ENCODE measurements around the gene TMEM63B. TPM values are rescaled to one million over a fixed set of nuclear protein-coding genes. Genes with fewer than 3 reads are reported as not detected.
A peak's percentile ranks its signal among the peaks of the same experiment; 100 is the strongest.

Gene TMEM63B
- total RNA-seq, 6 donors from 2014 or later = 89.8 to 198 (median 128) TPM

DNA sequence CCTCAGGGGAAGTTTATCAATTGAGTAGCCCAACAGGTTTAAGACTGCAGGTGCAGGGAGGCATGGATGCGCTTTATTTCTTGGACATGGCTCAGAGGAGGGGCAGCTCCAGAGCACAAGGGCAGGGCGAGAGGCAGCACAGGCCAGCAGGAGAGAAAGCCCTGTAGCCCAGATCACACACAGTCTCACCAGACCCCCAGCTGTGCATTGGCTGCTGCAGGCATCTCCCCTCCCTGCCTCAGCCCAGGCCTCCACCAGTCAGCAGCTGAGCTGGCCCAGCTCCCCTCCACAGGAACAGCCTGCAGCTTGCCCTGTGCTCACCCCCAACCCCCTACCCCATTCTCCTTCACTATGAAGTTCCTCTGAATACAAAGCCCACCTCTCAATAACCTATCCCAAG lies 24.8 kb upstream of the TMEM63B start:
- TF ChIP-seq EP300 (IDR thresholded peaks at IDR 0.05) = no peak
- TF ChIP-seq, protein P1, sequence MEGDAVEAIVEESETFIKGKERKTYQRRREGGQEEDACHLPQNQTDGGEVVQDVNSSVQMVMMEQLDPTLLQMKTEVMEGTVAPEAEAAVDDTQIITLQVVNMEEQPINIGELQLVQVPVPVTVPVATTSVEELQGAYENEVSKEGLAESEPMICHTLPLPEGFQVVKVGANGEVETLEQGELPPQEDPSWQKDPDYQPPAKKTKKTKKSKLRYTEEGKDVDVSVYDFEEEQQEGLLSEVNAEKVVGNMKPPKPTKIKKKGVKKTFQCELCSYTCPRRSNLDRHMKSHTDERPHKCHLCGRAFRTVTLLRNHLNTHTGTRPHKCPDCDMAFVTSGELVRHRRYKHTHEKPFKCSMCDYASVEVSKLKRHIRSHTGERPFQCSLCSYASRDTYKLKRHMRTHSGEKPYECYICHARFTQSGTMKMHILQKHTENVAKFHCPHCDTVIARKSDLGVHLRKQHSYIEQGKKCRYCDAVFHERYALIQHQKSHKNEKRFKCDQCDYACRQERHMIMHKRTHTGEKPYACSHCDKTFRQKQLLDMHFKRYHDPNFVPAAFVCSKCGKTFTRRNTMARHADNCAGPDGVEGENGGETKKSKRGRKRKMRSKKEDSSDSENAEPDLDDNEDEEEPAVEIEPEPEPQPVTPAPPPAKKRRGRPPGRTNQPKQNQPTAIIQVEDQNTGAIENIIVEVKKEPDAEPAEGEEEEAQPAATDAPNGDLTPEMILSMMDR (IDR thresholded peaks at IDR 0.05) = no peak
- 94 to 100% methylated on average over 2 of the region's 2 CpGs for WGBS, 2 donors
- H3K27ac ChIP-seq = peak overlapping the region in 2 of 4 donors; percentile 23 to 47
- H3K4me1 ChIP-seq = peaks cover 25 to 46% (median 33%) of the 10 kb centered on the region in 4 donors
- DNase-seq = no peak
- H3K27me3 ChIP-seq = no peaks in the 10 kb centered on the region
- H3K36me3 ChIP-seq = peaks cover 0 to 18% (median 6%) of the 10 kb centered on the region in 4 donors
- no peak for ATAC-seq (ENCODE audit: low FRiP score in 2 of 2)
- H3K4me3 ChIP-seq = no peak overlapping the region
- H3K9me3 ChIP-seq = no peaks in the 10 kb centered on the region

DNA sequence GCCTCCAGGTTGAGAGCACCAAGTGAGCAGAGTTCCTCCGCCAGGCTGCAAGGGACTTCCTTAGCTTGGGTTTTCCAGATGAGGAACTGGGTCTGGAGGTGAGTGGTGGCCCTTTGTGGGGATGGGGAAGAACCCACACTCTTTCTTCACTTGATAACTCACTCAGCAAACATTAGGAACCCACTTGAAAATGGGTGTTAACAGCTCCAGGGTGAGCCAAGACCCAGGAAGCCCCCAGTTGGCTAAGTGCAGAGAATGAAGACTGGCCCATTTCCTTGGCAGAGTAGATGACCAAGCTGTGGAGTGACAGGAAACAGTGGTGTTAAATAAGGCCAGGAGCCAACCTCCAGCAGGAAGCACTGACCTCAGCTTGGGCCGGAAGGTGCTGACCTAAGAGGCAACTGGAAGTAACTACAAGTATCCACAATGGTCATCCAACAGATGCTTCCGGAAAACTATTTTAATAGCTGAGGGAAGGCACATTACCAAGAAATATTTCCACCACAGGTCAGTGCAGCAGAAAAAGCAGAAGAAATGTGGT lies 22.8 kb upstream of the TMEM63B start:
- Histone ChIP-seq H3K4me3 (no peak overlapping the region), H3K4me1 (peaks cover 25 to 47% (median 33%) of the 10 kb centered on the region in 4 donors), H3K27ac (peak overlapping the region; percentile 45 to 72 (median 56)), H3K27me3 (no peaks in the 10 kb centered on the region), H3K36me3 (peaks cover 0 to 25% (median 8%) of the 10 kb centered on the region in 4 donors), H3K9me3 (no peaks in the 10 kb centered on the region)
- WGBS, 2 donors = 44 to 47% methylated on average over 3 of the region's 3 CpGs
- DNase-seq = peak in 1 of 2 donors; percentile 68
- TF ChIP-seq, protein P1 (IDR thresholded peaks at IDR 0.05) = no peak
- TF ChIP-seq POLR2A (IDR thresholded peaks at IDR 0.05) = no peak
- TF ChIP-seq POLR2AphosphoS5 (IDR thresholded peaks at IDR 0.05) = peak; percentile 76 to 82
- TF ChIP-seq EP300 (IDR thresholded peaks at IDR 0.05) = peak in 2 of 4 donors; percentile 61 to 87
- ATAC-seq (ENCODE audit: low FRiP score in 2 of 2) = peak; percentile 60 to 72

DNA sequence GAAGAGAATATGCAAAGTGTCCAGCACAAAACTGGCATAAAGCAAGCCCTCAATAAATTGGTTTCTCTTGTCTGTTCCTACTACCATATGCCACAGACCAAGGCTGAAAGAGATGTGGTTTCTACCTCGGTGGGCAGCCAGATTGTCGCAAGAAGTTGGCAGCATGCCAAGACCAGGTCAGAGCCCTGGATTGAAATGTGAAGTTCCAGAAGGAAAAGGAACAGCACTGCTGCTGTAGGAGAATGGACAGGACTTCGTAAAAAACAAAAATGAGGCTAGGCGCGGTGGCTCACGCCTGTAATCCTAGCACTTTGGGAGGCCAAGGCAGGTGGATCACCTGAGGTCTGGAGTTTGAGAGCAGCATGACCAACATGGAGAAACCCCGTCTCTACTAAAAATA lies 22.2 kb upstream of the TMEM63B start:
- ATAC-seq (ENCODE audit: low FRiP score in 2 of 2) (no peak), DNase-seq (no peak)
- WGBS, 2 donors = 55 to 69% methylated on average over 7 of the region's 7 CpGs
- TF ChIP-seq EP300 (IDR thresholded peaks at IDR 0.05) (no peak), POLR2AphosphoS5 (IDR thresholded peaks at IDR 0.05) (no peak), POLR2A (IDR thresholded peaks at IDR 0.05) (no peak)
- TF ChIP-seq, protein P1 (IDR thresholded peaks at IDR 0.05) = no peak
- peaks cover 25 to 48% (median 33%) of the 10 kb centered on the region in 4 donors for H3K4me1 ChIP-seq
- H3K9me3 ChIP-seq = no peaks in the 10 kb centered on the region
- H3K27ac ChIP-seq = peak overlapping the region; percentile 45 to 72 (median 56)
- H3K4me3 ChIP-seq = no peak overlapping the region
- H3K36me3 ChIP-seq = peaks cover 0 to 31% (median 8%) of the 10 kb centered on the region in 4 donors
- no peaks in the 10 kb centered on the region for H3K27me3 ChIP-seq

DNA sequence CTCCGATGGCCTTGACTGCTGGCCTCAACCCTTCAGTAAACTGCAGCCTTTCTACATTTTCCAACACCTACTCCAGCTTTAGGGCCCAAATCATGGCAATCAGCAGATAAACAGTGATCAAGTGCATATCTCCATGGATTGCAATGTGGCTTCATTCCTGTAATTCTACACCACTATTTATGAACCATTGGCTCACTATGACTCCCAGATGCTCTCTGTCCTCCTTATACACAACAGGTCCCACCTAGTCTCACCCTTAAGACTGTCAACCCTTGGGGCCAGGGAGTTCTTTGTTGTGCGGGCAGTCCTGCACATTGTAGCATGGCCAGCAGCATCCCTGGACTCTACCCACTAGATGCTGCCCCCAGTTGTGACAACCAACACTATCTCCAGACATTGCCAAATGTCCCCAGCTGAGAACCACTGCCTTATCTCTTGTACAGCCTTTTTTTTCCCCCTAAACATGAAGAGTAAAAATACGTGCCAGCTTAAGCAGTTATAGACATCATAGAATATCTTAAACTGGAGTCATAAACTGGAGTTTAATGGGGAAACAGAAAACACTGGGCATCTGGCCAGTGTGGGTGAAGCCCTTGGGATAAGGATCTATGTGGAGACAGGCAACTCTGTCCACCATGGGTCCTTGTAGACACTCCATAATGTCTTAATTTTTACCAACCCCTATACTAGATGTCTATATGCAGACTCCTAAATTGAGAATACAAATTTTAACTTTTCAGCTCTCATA lies 21.2 kb upstream of the TMEM63B start:
- TF ChIP-seq POLR2A (IDR thresholded peaks at IDR 0.05) (no peak), POLR2AphosphoS5 (IDR thresholded peaks at IDR 0.05) (no peak), EP300 (IDR thresholded peaks at IDR 0.05) (no peak)
- TF ChIP-seq, protein P1 (IDR thresholded peaks at IDR 0.05) = no peak
- DNase-seq = no peak
- 89 to 93% methylated on average over 3 of the region's 3 CpGs for WGBS, 2 donors
- H3K4me1 ChIP-seq = peaks cover 25 to 43% (median 31%) of the 10 kb centered on the region in 4 donors
- no peaks in the 10 kb centered on the region for H3K9me3 ChIP-seq
- H3K27ac ChIP-seq = peak overlapping the region; percentile 35 to 72 (median 48)
- no peaks in the 10 kb centered on the region for H3K27me3 ChIP-seq
- no peak overlapping the region for H3K4me3 ChIP-seq
- peaks cover 0 to 42% (median 14%) of the 10 kb centered on the region in 4 donors for H3K36me3 ChIP-seq
- no peak for ATAC-seq (ENCODE audit: low FRiP score in 2 of 2)
